HG02884 (cell line): ENCODE results near the gene APOA1.
"Not testable (repeated sequence)": the region's sequence is repeated elsewhere in the genome, so short reads cannot be mapped to it uniquely, and the experiment has no call there.

Experiments used
- ATAC-seq: cut with Tn5 transposase; IDR thresholded peaks from one replicate; pipeline ENCODE4 v1.9.1; 2021; ENCODE audit warnings: mild to moderate bottlenecking, moderate library complexity; ENCODE audit not compliant: unreplicated experiment

Gene APOA1

DNA sequence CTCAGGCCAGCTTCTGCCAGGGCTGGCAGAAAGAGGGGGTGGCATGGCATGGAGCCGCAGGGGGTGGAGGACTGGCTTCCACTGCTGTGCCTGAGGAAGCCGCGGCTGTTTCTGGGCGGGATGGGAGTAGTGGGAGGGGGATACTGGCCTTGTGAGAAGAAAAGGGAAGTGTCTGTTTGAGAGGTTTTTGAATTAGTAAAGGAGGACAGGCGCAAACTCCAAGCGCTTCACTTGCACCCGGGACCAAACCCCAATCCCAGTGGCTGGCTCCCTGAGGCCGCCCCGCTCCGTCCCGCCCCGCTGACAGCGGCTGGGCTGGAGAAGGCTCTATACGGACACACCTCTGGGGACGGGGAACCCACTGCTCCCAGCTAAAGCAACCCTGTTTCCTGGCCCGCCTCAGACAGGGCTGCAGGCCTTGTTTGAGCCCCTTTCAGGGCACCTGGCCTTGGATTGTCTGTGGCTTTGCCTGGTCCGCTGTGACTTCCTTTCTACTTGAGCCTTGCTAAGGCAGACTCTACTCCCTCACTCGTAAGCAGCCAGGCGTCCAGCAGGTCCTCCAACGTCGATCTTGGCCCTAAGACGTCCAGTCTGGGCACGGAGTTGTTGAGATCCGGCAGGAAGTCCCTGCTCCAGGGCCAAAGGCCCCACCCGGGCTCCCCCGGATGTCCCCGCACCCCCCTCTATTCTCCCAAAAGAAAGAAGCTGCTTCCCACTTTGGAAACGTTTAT, 2.2 kb downstream of the APOA1 start:
- no peak for ATAC-seq

DNA sequence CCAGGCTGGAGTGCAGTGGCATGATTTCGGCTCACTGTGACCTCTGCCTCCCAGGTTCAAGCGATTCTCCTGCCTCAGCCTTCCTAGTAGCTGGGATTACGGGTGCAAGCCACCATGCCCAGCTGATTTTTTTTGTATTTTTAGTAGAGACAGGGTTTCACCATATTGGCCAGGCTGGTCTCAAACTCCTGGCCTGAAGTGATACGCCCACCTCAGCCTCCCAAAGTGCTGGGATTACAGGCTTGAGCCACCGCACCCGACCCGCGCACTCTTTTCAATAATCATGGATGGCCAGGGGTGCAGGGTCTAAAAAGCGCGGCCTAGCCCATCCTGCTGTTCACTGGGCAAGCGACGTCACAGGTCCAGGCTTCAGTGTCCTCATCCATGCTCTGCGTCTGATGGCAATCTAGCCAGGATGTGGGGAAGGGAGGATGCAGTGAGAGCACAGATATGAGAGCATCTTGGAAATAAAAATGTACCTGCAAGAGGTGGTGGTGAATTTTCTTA, 2.8 kb downstream of the APOA1 start:
- not testable (repeated sequence) for ATAC-seq

DNA sequence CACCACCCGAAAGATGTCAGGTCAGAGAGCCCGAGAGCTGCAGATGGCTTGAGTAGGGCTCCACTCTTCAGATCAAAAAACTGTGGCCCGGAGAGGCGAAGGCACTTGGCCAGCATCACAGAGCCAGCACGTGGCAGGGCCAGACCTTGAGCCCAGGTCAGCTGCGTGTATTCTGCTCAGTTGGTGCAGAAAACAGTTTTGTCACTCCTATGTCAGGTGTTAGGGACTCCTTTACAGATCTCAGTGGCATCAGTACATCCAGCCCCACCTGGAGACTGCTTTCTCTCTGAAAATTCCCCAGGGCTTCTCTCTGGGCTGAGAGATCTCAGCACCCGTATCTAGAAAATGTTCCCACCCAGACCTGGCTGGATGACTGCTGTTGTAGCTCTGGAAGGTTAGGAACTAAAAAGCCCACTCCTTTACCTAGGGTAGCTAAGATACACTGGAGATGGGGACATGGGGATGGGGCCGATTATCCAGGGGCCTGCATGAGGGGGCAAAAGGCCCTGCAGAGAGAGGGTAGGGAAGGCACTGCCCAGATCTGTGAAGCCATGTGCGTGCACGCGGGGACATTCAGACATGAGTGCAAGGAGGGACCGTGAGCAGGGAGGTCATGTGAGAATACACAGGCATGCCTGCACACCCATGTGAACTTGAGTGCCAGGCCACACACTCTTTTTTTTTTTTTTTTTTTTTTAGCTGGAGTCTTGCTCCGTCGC, 3.4 kb downstream of the APOA1 start:
- ATAC-seq = no peak

DNA sequence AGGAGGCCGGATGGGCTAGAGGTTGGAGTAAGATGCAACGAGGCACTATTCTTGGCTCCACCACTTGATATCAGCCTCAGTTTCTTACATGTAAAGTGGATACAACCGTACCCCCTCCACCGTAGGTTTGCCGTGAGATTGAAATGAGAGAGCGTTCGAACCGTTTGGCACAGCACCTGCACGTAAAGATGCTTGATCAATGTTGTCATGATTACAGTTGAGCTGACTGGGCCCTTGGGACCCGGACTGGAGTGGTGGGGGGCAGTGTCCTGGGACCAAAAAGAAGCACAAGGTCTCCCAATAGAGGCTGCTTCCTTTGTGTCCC, 4.0 kb downstream of the APOA1 start:
- no peak for ATAC-seq

DNA sequence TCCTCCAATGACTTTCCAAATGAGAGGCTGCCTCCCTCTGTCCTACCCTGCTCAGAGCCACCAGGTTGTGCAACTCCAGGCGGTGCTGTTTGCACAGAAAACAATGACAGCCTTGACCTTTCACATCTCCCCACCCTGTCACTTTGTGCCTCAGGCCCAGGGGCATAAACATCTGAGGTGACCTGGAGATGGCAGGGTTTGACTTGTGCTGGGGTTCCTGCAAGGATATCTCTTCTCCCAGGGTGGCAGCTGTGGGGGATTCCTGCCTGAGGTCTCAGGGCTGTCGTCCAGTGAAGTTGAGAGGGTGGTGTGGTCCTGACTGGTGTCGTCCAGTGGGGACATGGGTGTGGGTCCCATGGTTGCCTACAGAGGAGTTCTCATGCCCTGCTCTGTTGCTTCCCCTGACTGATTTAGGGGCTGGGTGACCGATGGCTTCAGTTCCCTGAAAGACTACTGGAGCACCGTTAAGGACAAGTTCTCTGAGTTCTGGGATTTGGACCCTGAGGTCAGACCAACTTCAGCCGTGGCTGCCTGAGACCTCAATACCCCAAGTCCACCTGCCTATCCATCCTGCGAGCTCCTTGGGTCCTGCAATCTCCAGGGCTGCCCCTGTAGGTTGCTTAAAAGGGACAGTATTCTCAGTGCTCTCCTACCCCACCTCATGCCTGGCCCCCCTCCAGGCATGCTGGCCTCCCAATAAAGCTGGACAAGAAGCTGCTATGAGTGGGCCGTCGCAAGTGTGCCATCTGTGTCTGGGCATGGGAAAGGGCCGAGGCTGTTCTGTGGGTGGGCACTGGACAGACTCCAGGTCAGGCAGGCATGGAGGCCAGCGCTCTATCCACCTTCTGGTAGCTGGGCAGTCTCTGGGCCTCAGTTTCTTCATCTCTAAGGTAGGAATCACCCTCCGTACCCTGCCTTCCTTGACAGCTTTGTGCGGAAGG, 4.8 kb downstream of the APOA1 start:
- ATAC-seq = no peak

DNA sequence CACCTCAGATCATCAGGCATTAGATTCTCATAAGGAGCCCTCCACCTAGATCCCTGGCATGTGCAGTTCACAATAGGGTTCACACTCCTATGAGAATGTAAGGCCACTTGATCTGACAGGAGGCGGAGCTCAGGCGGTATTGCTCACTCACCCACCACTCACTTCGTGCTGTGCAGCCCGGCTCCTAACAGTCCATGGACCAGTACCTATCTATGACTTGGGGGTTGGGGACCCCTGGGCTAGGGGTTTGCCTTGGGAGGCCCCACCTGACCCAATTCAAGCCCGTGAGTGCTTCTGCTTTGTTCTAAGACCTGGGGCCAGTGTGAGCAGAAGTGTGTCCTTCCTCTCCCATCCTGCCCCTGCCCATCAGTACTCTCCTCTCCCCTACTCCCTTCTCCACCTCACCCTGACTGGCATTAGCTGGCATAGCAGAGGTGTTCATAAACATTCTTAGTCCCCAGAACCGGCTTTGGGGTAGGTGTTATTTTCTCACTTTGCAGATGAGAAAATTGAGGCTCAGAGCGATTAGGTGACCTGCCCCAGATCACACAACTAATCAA, 5.6 kb downstream of the APOA1 start:
- no peak for ATAC-seq

DNA sequence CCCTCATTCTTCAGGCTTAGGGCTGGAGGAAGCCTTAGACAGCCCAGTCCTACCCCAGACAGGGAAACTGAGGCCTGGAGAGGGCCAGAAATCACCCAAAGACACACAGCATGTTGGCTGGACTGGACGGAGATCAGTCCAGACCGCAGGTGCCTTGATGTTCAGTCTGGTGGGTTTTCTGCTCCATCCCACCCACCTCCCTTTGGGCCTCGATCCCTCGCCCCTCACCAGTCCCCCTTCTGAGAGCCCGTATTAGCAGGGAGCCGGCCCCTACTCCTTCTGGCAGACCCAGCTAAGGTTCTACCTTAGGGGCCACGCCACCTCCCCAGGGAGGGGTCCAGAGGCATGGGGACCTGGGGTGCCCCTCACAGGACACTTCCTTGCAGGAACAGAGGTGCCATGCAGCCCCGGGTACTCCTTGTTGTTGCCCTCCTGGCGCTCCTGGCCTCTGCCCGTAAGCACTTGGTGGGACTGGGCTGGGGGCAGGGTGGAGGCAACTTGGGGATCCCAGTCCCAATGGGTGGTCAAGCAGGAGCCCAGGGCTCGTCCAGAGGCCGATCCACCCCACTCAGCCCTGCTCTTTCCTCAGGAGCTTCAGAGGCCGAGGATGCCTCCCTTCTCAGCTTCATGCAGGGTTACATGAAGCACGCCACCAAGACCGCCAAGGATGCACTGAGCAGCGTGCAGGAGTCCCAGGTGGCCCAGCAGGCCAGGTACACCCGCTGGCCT, 7.1 kb downstream of the APOA1 start:
- no peak for ATAC-seq

DNA sequence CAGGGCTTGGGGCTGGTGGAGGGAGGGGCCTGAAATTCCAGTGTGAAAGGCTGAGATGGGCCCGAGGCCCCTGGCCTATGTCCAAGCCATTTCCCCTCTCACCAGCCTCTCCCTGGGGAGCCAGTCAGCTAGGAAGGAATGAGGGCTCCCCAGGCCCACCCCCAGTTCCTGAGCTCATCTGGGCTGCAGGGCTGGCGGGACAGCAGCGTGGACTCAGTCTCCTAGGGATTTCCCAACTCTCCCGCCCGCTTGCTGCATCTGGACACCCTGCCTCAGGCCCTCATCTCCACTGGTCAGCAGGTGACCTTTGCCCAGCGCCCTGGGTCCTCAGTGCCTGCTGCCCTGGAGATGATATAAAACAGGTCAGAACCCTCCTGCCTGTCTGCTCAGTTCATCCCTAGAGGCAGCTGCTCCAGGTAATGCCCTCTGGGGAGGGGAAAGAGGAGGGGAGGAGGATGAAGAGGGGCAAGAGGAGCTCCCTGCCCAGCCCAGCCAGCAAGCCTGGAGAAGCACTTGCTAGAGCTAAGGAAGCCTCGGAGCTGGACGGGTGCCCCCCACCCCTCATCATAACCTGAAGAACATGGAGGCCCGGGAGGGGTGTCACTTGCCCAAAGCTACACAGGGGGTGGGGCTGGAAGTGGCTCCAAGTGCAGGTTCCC, 7.8 kb downstream of the APOA1 start, which contains the start of gene APOC3:
TSS of gene APOC3 (plus strand) at position 383 of the 659 bp plus-strand sequence. CDS start 676 bp downstream, outside the sequence.
- no peak for ATAC-seq

DNA sequence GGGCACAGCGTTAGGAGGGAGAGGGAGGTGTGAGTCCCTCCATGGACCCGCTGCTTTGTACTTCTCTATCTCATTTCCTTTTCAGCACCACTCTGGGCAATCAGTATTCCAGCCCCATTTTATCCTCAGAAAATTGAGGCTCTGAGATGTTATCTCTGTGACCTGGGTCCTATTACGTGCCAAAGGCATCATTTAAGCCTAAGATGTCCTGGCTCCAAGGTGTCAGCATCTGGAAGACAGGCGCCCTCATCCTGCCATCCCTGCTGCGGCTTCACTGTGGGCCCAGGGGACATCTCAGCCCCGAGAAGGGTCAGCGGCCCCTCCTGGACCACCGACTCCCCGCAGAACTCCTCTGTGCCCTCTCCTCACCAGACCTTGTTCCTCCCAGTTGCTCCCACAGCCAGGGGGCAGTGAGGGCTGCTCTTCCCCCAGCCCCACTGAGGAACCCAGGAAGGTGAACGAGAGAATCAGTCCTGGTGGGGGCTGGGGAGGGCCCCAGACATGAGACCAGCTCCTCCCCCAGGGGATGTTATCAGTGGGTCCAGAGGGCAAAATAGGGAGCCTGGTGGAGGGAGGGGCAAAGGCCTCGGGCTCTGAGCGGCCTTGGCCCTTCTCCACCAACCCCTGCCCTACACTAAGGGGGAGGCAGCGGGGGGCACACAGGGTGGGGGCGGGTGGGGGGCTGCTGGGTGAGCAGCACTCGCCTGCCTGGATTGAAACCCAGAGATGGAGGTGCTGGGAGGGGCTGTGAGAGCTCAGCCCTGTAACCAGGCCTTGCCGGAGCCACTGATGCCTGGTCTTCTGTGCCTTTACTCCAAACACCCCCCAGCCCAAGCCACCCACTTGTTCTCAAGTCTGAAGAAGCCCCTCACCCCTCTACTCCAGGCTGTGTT, 8.5 kb downstream of the APOA1 start:
- no peak for ATAC-seq

DNA sequence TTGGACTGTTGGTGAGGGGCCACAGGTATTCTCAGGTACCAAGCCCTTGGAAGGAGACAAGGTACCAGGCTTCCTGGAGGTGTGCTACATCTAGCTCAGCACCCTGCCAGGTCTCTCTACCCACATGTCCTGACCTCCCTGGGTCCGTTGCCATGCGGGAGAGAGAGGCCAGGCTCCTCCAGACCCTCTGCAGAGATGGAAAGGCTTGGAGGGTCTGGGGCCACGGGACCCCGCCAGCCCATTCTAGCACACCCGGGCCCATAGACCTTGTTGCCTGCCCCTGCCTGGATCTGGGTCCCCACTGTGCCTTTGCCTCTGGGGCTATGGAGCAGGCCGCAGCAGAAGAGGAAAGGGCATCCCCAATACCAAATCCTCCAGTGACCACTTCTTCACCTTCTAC, 10.0 kb downstream of the APOA1 start:
- ATAC-seq = no peak

DNA sequence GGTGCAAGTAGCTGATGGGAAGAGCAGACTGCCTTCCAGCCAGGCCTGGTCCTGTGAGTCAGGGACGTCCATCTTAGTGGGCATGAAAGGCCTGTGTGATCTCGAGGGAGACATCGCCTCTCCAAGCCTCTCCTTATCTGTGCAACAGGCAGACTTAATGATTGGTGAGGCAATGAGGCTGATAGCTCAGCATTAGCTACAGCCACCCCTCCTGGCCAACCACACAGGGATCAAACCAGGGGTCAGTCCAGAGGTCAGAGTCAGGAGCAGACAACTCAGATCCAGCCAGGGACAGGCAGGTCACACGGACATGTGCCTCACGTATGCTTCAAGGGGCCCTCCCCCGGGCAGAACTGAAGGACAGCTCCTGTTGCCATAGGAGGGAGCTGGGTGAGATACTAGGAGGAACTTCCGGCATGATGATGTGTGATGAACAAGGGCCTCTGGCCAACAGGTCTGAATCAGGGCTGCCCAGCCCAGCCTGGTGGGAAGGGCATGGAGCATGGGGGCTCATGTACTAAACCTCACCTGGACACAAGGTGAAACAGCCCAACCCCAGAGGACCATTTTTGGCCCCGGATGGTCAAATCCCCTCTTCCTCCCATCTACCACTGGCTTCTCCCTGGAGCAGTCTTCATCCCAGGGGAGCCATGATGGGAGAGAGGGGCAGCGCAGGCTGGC, 10.5 kb downstream of the APOA1 start:
- no peak for ATAC-seq

DNA sequence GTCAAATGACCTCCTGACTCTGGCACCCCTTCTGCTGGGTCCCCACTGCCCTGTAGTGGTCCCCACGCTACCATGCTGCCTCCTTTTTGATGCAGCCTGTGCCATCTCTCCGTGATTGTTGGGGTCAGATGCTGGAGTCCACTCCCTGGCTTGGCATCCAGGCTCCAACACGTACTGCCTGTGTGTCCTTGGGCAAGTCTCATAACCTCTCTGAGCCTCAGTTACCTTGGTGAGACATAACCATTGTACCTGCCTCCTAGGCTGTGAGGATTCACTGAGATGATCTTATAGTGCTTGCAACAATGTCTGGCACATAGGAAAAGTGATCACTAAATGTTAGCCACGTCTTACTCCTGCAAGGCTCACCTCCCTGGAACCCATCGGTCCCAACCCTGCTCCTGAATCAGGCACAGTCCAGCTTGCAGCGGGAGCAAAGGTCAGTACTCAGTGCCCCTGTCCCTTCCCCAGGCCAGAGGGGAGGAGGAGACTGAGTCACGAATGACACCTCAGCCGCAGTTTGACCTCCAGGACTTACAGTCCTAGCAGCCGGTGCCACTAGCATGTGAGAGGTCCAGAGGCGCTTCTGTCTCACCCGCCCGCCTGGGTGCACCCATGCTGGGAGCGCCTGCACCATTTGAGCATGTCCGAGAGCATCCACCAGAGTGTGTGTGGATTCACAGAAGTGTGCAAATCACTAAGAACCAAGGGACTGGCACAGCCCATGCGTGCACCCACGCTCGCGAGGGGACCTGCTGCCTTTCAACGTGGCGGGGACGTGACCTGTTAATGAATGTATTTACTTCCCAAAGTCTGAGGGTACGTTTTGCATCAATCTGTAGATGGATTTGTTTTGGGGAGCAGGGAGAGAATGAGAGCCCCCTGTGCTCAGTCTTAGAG, 11.3 kb downstream of the APOA1 start:
- no peak for ATAC-seq

DNA sequence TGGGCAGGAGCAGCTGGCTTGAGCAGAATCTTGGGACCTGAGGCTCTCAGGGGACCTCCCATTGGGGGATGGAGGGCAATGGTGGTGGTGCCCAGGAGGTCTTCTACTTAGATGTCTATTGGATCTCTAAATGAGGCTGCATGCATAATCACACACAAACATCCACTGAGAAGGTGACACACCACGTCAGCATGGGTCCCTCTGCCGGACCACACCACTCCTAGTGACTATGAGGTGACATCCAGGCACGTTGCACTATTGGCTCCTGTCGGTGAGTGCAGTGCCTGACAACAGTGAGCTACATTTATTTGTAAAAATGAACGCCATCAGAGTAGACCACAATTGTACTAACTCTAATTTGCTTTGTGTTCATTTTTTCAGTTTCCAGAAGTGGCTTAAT, 12.0 kb downstream of the APOA1 start:
- ATAC-seq = no peak

DNA sequence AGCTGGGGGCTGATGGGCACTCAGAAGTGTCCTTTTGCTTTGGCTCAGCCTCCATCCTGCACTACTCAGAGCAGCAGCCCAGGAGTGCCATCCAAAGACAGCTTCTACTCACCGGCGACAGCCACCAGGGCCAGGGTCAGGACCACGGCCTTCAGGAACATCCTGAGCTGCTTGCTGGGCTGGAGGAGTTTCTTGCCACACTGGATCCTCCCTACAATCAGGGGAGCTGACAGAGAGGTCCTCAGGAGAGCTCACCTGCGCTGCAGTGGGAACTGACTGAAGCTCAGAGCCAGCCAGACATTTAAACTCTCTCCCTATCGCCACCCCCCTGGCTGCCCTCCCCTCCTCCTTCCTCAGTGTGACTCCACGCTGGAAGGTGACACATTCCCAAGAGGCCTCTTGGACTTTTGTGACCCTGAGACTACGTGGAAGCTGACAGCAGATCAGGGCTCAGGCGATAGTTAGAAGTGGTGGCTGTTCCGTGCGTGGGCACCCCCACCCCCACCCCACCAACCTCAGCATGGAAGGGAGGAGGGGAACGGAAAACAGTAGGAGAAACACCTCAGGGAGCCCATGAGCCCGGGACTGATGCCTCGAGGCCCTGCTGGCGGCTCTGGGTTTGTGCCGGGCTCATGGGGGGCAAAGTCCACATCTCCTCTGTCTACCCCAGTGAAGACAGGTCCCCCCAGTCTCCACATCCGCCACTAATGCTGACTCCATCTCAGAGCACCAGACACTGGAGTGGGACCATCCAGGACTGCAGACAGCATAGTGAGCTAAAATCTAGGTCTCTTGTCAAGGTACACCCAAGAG, 14.2 kb downstream of the APOA1 start, which contains the start of gene APOA4:
TSS of gene APOA4 (minus strand) at position 274 of the 813 bp plus-strand sequence. CDS start at position 161, 113 bp downstream.
- no peak for ATAC-seq

DNA sequence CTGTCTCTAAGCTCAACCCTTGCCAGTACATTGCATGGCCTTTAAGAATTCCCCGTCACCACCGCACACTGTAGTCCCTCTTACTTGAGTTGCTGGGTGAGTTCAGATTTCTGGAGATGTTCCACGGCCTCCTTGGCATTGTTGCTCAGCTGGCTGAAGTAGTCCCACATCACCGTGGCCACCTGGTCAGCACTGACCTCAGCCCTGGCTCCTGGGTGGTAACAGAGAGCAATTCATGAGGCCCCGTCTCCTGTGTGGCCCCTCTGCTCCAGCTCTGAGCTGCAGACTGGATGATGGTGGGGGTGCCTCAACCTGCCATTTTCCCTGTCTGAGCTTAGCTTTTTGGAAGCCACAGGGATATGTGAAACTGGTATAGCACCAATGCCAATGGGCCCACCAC, 14.8 kb downstream of the APOA1 start:
- ATAC-seq = no peak
